ENCODE measurements around the gene EPHA6.

DNA sequence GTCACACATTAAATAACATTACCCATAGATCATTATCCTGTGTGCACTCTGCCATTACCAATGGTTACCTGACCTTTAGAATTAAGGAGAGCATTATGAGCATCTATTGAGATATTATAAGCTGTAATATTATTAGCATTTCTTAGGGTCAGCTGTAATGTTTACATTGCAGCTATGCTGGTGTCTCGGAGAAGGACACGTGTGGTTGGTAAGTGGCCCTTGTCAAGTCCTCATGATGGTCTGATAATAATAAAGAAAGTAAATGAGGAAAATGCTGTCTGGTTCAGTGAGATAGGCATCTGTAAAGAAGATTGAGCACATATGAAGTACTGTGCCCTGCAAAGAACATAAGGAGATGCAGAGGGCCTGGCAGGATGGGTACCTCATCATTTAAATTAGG lies 878.4 kb downstream of the EPHA6 start:
- TF ChIP-seq, protein P1, sequence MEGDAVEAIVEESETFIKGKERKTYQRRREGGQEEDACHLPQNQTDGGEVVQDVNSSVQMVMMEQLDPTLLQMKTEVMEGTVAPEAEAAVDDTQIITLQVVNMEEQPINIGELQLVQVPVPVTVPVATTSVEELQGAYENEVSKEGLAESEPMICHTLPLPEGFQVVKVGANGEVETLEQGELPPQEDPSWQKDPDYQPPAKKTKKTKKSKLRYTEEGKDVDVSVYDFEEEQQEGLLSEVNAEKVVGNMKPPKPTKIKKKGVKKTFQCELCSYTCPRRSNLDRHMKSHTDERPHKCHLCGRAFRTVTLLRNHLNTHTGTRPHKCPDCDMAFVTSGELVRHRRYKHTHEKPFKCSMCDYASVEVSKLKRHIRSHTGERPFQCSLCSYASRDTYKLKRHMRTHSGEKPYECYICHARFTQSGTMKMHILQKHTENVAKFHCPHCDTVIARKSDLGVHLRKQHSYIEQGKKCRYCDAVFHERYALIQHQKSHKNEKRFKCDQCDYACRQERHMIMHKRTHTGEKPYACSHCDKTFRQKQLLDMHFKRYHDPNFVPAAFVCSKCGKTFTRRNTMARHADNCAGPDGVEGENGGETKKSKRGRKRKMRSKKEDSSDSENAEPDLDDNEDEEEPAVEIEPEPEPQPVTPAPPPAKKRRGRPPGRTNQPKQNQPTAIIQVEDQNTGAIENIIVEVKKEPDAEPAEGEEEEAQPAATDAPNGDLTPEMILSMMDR (IDR thresholded peaks at IDR 0.05; ENCODE audit: low read length) = no peak
- no peak for TF ChIP-seq EZH2 (IDR thresholded peaks at IDR 0.05; ENCODE audit: borderline replicate concordance, low read length)

Data from OCI-LY1 (cell line).